ENCODE results near the gene AREL1. TPM values are rescaled to one million over a fixed set of nuclear protein-coding genes. Genes with fewer than 3 reads are reported as not detected.

Gene AREL1
- total and polyA plus RNA-seq, 10 of the 15 experiments (the other 5 are each of a cell fraction or from before 2014, with no cell fraction given), result 6.2 to 40.4 (median 23.7) TPM

- TF ChIP-seq ZBTB11 (CRISPR knock-in tag; IDR thresholded peaks at IDR 0.05) (peak; percentile 53), SUPT20H (IDR thresholded peaks at IDR 0.05; ENCODE audit: borderline replicate concordance, control insufficient read depth, low read depth, low read length) (no peak), TCF3 (IDR thresholded peaks at IDR 0.05; ENCODE audit: borderline replicate concordance, insufficient read depth, low read depth, low read length) (no peak), ETV6 (conservative IDR thresholded peaks at IDR 0.05 in 1 of 2, IDR thresholded peaks at IDR 0.05 in 1 of 2; ENCODE audit: borderline replicate concordance in 1 of 2, low read depth in 1 of 2) (0 out of 4 replicates have a peak, but pooled peaks of 1 of the 2 experiments have one; percentile 35), ELK1 (IDR thresholded peaks at IDR 0.05; ENCODE audit: low read depth, low read length) (peak; percentile 92), IRF3 (IDR thresholded peaks at IDR 0.05) (no peak), KAT2A (conservative IDR thresholded peaks at IDR 0.05; ENCODE audit: control insufficient read depth, low read depth, low read length) (no peak), CHD2 (IDR thresholded peaks at IDR 0.05; ENCODE audit: borderline replicate concordance, low read depth, low read length) (peak; percentile 75; the same call in 1 of the 2 replicates), E2F8 (IDR thresholded peaks at IDR 0.05; ENCODE audit: low read depth, partially characterized antibody) (peak; percentile 96), STAT3 (IDR thresholded peaks at IDR 0.05; ENCODE audit: low read depth, low read length) (no peak), ZZZ3 (IDR thresholded peaks at IDR 0.05; ENCODE audit: control insufficient read depth, insufficient read length, low read depth) (no peak), BACH1 (IDR thresholded peaks at IDR 0.05; ENCODE audit: borderline replicate concordance) (no peak; the same call in 1 of the 2 replicates), EP300 (IDR thresholded peaks at IDR 0.05; ENCODE audit: borderline replicate concordance in 1 of 2, control insufficient read depth in 1 of 2, low read depth in 2 of 2, low read length in 2 of 2) (0 out of 4 replicates have a peak, but pooled peaks of 1 of the 2 experiments have one; percentile 19), ZNF384 (IDR thresholded peaks at IDR 0.05; ENCODE audit: borderline replicate concordance, low read depth, low read length) (no peak), RAD51 (IDR thresholded peaks at IDR 0.05) (peak; percentile 31; the same call in 1 of the 2 replicates), TCF7 (IDR thresholded peaks at IDR 0.05; ENCODE audit: borderline replicate concordance) (no peak), HCFC1 (IDR thresholded peaks at IDR 0.05; ENCODE audit: low read length) (peak; percentile 79), MEF2B (IDR thresholded peaks at IDR 0.05; ENCODE audit: partially characterized antibody, poor library complexity, severe bottlenecking) (peak; percentile 73), ZNF622 (IDR thresholded peaks at IDR 0.05) (no peak)
Measured at GRCh38 chr14:74712499-74713394, at the start of gene AREL1, which contains the start of gene FCF1 (continued).

Data from GM12878 (cell line).